Effector memory CD4-positive, alpha-beta T cell (primary cell): Measurements from ENCODE around the gene DDX3X.
"Not testable (repeated sequence)": the region's sequence is repeated elsewhere in the genome, so short reads cannot be mapped to it uniquely, and the experiment has no call there.

Source experiments
- DNase-seq, 3 donors: peaks; one replicate each; pipeline ENCODE4 v3.0.0-alpha.2; 2020
- H3K27ac ChIP-seq: 2 replicates; pipeline ENCODE4 v1.7.0; 2013; ENCODE audit warnings: mild to moderate bottlenecking, low read length, moderate library complexity; ENCODE audit not compliant: insufficient read depth, poor library complexity, severe bottlenecking
- H3K27me3 ChIP-seq: replicated peaks from 2 replicates; pipeline ENCODE4 v1.7.0; 2013; ENCODE audit warnings: mild to moderate bottlenecking, low read length; ENCODE audit not compliant: insufficient read depth, control insufficient read depth, poor library complexity, severe bottlenecking
- H3K36me3 ChIP-seq: 2 replicates; pipeline ENCODE4 v1.7.0; 2013; ENCODE audit warnings: mild to moderate bottlenecking, low read length, moderate library complexity; ENCODE audit not compliant: control insufficient read depth, insufficient read depth
- H3K4me1 ChIP-seq: 2 replicates; pipeline ENCODE4 v1.7.0; 2013; ENCODE audit warnings: low read length, mild to moderate bottlenecking; ENCODE audit not compliant: control insufficient read depth, insufficient read depth, poor library complexity, severe bottlenecking
- H3K4me3 ChIP-seq: 2 replicates; pipeline ENCODE4 v1.7.0; 2013; ENCODE audit warnings: low read length, low read depth, mild to moderate bottlenecking; ENCODE audit not compliant: insufficient read depth, poor library complexity, severe bottlenecking
- H3K9me3 ChIP-seq: 2 replicates; pipeline ENCODE4 v1.7.0; 2013; ENCODE audit warnings: mild to moderate bottlenecking, low read length, moderate library complexity; ENCODE audit not compliant: control insufficient read depth

DDX3X gene

DNA sequence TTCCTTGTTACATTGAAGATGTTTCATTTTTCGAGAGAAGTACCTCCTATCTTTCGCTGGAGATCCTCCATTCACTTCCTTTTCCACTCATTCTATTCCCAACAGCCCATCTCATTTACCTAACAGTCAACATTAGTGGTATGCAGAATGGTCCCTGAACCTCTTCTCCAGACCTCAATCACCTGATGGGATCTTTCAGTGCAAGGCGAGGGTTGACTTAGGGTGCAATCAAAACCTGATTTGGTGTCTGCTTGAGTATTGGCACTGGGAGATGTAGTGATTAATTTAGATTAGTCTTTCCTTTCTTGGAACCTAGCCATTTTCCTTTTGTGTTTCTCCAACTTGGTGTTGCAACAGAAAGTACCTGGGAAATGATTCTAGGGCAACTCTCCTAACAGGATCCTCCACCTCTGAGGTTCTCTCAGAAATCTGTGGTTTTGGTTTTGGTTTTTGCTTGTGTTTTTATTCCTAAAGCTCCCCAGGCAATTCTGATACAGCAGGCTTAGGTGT is 18.4 kb downstream of the DDX3X start:
- no peak overlapping the region for H3K4me3 ChIP-seq
- peaks cover 13% of the 10 kb centered on the region for H3K36me3 ChIP-seq
- H3K4me1 ChIP-seq: peaks cover 8% of the 10 kb centered on the region

DNA sequence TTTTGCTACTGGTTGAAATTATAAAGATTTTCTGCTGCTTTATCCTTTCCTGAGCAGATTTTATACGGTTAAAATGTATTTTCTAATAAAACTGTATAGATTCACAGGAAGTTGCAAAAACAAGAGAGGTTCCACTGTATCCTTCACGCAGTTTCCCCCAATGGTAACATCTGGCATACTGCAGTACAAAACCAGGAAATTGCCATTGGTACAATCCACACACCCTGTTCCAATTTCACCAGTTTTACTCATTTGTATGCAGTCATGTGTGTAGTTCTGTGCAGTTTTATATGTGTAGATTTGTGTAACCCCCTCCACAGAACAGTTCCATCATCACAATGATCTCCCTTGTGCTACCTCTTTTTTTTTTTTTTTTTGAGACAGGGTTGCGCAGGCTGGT is 20.0 kb downstream of the DDX3X start:
- H3K36me3 ChIP-seq: no peaks in the 10 kb centered on the region
- no peak overlapping the region for H3K4me3 ChIP-seq
- no peaks in the 10 kb centered on the region for H3K27me3 ChIP-seq
- no peaks in the 10 kb centered on the region for H3K9me3 ChIP-seq
- DNase-seq: no peak
- peaks cover 8% of the 10 kb centered on the region for H3K4me1 ChIP-seq
- no peak overlapping the region for H3K27ac ChIP-seq

More for the DNA sequence above, 18.4 kb downstream of the DDX3X start:
- Histone ChIP-seq H3K9me3 (no peaks in the 10 kb centered on the region), H3K27ac (no peak overlapping the region), H3K27me3 (no peaks in the 10 kb centered on the region)
- no peak for DNase-seq

- Histone ChIP-seq H3K27me3 (no peaks in the 10 kb centered on the region), H3K36me3 (no peaks in the 10 kb centered on the region), H3K27ac (no peak overlapping the region), H3K9me3 (no peaks in the 10 kb centered on the region), H3K4me3 (no peak overlapping the region), H3K4me1 (no peaks in the 10 kb centered on the region)
- DNase-seq: no peak
Observed at GRCh38 chrX:41369152-41369551, 35.2 kb downstream of the DDX3X start.

- not testable (repeated sequence) for H3K9me3 ChIP-seq, H3K4me3 ChIP-seq, DNase-seq, H3K27me3 ChIP-seq, H3K27ac ChIP-seq, H3K36me3 ChIP-seq, H3K4me1 ChIP-seq
Observed at GRCh38 chrX:41371575-41371974, 37.6 kb downstream of the DDX3X start.

GRCh38 chrX:41373989-41374606 is 40.1 kb downstream of the DDX3X start:
- no peak overlapping the region for H3K27ac ChIP-seq
- H3K4me3 ChIP-seq: no peak overlapping the region
- H3K4me1 ChIP-seq: no peaks in the 10 kb centered on the region
- H3K36me3 ChIP-seq: no peaks in the 10 kb centered on the region
- H3K9me3 ChIP-seq: no peaks in the 10 kb centered on the region
- no peaks in the 10 kb centered on the region for H3K27me3 ChIP-seq
- no peak for DNase-seq

- no peak overlapping the region for H3K4me3 ChIP-seq
- no peaks in the 10 kb centered on the region for H3K27me3 ChIP-seq
- no peak overlapping the region for H3K27ac ChIP-seq
- DNase-seq: no peak
- H3K36me3 ChIP-seq: no peaks in the 10 kb centered on the region
- no peaks in the 10 kb centered on the region for H3K4me1 ChIP-seq
- no peaks in the 10 kb centered on the region for H3K9me3 ChIP-seq
Observed at GRCh38 chrX:41377624-41378023, 43.7 kb downstream of the DDX3X start.

GRCh38 chrX:41381685-41382084 is 47.7 kb downstream of the DDX3X start:
- DNase-seq: no peak
- Histone ChIP-seq H3K4me1 (peaks cover 3% of the 10 kb centered on the region), H3K27ac (no peak overlapping the region), H3K36me3 (no peaks in the 10 kb centered on the region), H3K27me3 (no peaks in the 10 kb centered on the region), H3K9me3 (no peaks in the 10 kb centered on the region), H3K4me3 (no peak overlapping the region)

DNA sequence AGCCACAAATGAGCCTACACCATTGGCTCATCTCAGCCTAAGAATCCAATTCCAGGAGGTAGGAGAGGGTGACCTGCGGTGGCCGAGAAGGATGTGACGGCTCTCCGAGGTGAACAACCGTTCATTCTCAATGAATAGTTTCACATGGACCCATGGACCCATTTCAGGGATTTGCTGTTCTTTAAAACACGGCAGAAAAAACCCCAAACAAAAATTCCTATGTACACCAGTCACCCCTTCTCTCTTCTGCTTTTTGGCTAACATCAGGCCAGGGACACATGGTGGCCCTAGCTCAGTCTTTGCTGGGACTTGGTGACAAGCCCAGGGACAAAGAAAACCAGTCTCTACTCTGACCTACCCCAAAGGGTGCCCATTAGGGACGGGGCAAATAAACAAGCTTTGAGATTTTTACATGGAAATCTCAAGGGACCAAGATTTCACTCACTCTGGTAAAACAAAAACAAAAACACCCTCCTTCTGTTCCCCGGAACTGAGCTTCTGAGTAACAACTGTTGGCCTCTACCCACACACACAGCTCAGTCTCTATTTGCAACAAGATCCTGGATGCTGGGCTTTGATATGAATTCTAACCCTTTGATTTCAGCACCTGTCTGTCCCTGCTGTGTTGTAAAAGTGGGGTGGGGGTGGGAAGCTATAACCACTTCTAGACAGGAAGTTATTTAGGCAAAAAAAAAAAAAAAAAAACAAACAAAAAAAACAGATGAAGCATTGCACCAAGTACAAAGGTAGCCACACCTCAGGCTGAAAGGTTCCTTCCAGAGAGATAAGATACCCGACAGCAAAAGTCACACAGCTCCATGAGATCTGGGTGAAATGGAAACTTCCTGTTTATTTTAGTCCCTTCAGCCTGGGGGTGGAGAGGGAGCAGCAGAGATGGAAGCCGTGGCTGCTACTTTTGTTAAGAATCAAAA is 49.0 kb downstream of the DDX3X start:
- peaks cover 3% of the 10 kb centered on the region for H3K4me1 ChIP-seq
- no peak overlapping the region for H3K4me3 ChIP-seq
- no peaks in the 10 kb centered on the region for H3K36me3 ChIP-seq
- no peaks in the 10 kb centered on the region for H3K27me3 ChIP-seq
- peak in 2 of 3 donors; percentile 9 to 11 for DNase-seq
- H3K27ac ChIP-seq: peak overlapping the region; percentile 58
- no peaks in the 10 kb centered on the region for H3K9me3 ChIP-seq

- no peaks in the 10 kb centered on the region for H3K27me3 ChIP-seq
- H3K9me3 ChIP-seq: no peaks in the 10 kb centered on the region
- H3K4me1 ChIP-seq: peaks cover 3% of the 10 kb centered on the region
- DNase-seq: peak in 2 of 3 donors; percentile 39 to 50
- no peak overlapping the region for H3K27ac ChIP-seq
- no peaks in the 10 kb centered on the region for H3K36me3 ChIP-seq
- H3K4me3 ChIP-seq: no peak overlapping the region
Observed at GRCh38 chrX:41384051-41384705, 50.2 kb downstream of the DDX3X start.
